Adrenal gland (tissue), 12 donors: ENCODE results near the gene LDB2. TPM values are rescaled to one million over a fixed set of nuclear protein-coding genes. Genes with fewer than 3 reads are reported as not detected.
A peak's percentile ranks its signal among the peaks of the same experiment; 100 is the strongest.

ENCODE experiments used
- DNase-seq, 7 donors: peaks; one replicate each; pipeline ENCODE4 v3.0.0-alpha.2; 2019 to 2020
- H3K27ac ChIP-seq, 5 donors: fragments of 200-600 bp; sonication (generic) in 4 of 5; 1 replicate in 3 of 5; 2 replicates in 2 of 5; pipeline versions ENCODE4 v1.5.1 to v1.8.0; 2016 to 2020; ENCODE audit warnings: mild to moderate bottlenecking in 1 of 5
- H3K27me3 ChIP-seq: fragments of 200-600 bp; 2 replicates; pipeline ENCODE4 v1.8.0; 2021
- H3K36me3 ChIP-seq, 2 donors: fragments of 200-600 bp; replicated peaks in 1 of 2; 1 replicate in 1 of 2; 2 replicates in 1 of 2; pipeline versions ENCODE4 v1.5.1 to v1.8.0; 2018 to 2022
- H3K4me1 ChIP-seq, 2 donors: fragments of 200-600 bp; replicated peaks in 1 of 2; 1 replicate in 1 of 2; 2 replicates in 1 of 2; pipeline versions ENCODE4 v1.5.1 to v1.8.0; 2018 to 2021
- H3K4me3 ChIP-seq, 4 donors: fragments of 200-600 bp; sonication (generic) in 3 of 4; one replicate each; pipeline ENCODE4 v1.5.1; 2016 to 2018
- H3K9me3 ChIP-seq, 3 donors: fragments of 200-600 bp; sonication (generic) in 1 of 3; replicated peaks in 1 of 3; 1 replicate in 2 of 3; 2 replicates in 1 of 3; pipeline versions ENCODE4 v1.5.1 to v1.8.0; 2016 to 2021
- POLR2A ChIP-seq, 2 donors: fragments of 450-650 bp; IDR thresholded peaks; one replicate each; pipeline ENCODE4 v1.6.1; 2017; ENCODE audit warnings: antibody characterized with exemption in 2 of 2, mild to moderate bottlenecking in 2 of 2, moderate library complexity in 1 of 2
- WGBS, 4 donors: extraction: QIAGEN DNeasy Blood & Tissue Kit in 2 of 4; methylation state at CpG; one replicate each; pipeline versions ENCODE4 v1.1.5 to v1.1.7; 2013 to 2017; 5-methylcytosine and 5-hydroxymethylcytosine counted together
- intact Hi-C, 2 donors: fragments of 100-400 bp; cut with DNase I; formaldehyde crosslinking; loops; one replicate each; pipeline versions ENCODE4 v1.14.1 to v1.15.0; 2022 to 2023
- polyA plus RNA-seq, 3 donors: library from polyadenylated mRNA; stranded (reverse); fragments of 200-250 nt in 2 of 3; fragments of 350-450 nt in 1 of 3; fragmentation: Illumina TruSeq in 1 of 3; extraction: RNeasy Lipid Tissue Mini Kit (QIAGEN cat#74804) in 1 of 3; gene quantifications; one replicate each; pipeline ENCODE4 v1.2.3, GENCODE V29; 2013 to 2014
- total RNA-seq, 9 donors: library from RNA; depleted of rRNA in 4 of 9; stranded (reverse); fragments of >200 nt in 4 of 9; fragments of 120-200 nt in 1 of 9; fragmentation: NEBNext Ultra II Directional in 1 of 9; extraction: Animal tissue kit (Norgen Biotek cat#: 25700) in 1 of 9; gene quantifications; one replicate each; pipeline versions ENCODE4 v1.1.0 to v1.2.4, GENCODE V29; 2013 to 2023
- TF ChIP-seq, protein P1 (sequence below), 6 experiments: fragments of 450-650 bp in 4 of 6; fragments of 200-600 bp in 2 of 6; sonication (generic) in 1 of 6; IDR thresholded peaks; 1 replicate in 5 of 6; 2 replicates in 1 of 6; pipeline versions ENCODE4 v1.5.1 to v1.8.0; 2016 to 2021; ENCODE audit warnings: antibody characterized with exemption in 6 of 6, mild to moderate bottlenecking in 2 of 6, moderate library complexity in 1 of 6
- donor health status: healthy with polysubstance abuse.
- donor health status: Bipolar disorder and iron deficiency.
- donor health status: DM: yes; HTN: yes; CAD: no.
- donor health status: DM: no; HTN: no; CAD: no.
- donor health status: DM: no; HTN: no; CAD: no.
- donor health status: DM: yes; HTN: yes; CAD: no.

The LDB2 gene
- total and polyA plus RNA-seq, 12 donors: 17.1 to 51.1 (median 27.0) TPM

DNA sequence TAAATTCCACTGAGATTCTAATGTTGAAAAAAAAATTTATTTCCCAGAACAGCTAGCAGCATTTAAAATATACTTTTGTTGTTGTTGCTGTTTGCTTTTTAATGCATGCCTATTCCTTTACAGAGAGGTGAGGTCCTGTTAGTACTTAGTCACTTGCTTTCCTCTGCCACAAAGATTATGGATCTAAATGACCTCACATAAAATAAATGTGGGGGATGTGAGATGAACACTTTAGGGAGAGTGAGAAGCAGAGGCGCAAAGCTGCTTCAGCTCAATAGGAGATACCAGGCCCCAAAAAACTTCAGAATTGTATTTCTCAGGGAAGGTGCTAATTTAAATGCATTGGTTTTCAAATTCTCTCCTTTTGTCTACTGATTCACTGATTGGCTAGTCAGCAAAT lies 4.0 kb downstream of the LDB2 start:
- 83 to 96% (median 88%) methylated on average over 1 of the region's 1 CpG for WGBS, 4 donors
- Histone ChIP-seq H3K36me3 (no peaks in the 10 kb centered on the region), H3K4me1 (peaks cover 0 to 4% of the 10 kb centered on the region in 2 donors), H3K9me3 (no peaks in the 10 kb centered on the region), H3K27me3 (no peaks in the 10 kb centered on the region), H3K27ac (peak overlapping the region in 2 of 5 donors; percentile 17 to 58), H3K4me3 (peak overlapping the region in 1 of 4 donors; percentile 43)
- DNase-seq: no peak
- TF ChIP-seq, protein P1, sequence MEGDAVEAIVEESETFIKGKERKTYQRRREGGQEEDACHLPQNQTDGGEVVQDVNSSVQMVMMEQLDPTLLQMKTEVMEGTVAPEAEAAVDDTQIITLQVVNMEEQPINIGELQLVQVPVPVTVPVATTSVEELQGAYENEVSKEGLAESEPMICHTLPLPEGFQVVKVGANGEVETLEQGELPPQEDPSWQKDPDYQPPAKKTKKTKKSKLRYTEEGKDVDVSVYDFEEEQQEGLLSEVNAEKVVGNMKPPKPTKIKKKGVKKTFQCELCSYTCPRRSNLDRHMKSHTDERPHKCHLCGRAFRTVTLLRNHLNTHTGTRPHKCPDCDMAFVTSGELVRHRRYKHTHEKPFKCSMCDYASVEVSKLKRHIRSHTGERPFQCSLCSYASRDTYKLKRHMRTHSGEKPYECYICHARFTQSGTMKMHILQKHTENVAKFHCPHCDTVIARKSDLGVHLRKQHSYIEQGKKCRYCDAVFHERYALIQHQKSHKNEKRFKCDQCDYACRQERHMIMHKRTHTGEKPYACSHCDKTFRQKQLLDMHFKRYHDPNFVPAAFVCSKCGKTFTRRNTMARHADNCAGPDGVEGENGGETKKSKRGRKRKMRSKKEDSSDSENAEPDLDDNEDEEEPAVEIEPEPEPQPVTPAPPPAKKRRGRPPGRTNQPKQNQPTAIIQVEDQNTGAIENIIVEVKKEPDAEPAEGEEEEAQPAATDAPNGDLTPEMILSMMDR (IDR thresholded peaks at IDR 0.05): no peak
- no peak for TF ChIP-seq POLR2A (IDR thresholded peaks at IDR 0.05)
- intact Hi-C loops: no loop called here

DNA sequence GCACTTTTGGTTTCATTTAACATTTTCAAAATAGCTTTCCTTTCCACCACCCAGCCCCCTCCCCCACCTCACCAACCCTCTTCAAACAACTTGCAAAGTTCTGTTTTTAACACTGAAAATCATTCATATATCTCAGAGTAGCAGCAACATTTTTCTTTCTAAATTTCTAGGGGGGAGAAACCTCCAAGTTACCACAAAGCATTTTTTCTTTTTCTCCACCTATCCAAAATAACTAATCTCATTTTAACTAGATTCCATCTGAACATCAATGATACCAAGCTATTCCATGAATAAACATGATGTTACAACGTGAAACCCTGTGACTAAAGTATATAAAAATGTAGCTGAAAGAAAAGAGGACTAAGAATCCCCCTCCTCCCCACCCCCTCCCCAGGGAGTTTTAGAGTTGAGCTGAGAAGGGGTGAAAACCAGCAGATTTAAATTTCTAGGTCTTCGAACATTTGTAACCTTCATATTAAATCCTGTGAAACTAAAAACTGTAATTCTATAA lies 5.2 kb downstream of the LDB2 start:
- intact Hi-C loops: no loop called here
- Histone ChIP-seq H3K9me3 (no peaks in the 10 kb centered on the region), H3K36me3 (no peaks in the 10 kb centered on the region), H3K4me3 (peak overlapping the region in 1 of 4 donors; percentile 43), H3K27ac (peak overlapping the region in 2 of 5 donors; percentile 8 to 44), H3K27me3 (no peaks in the 10 kb centered on the region), H3K4me1 (no peaks in the 10 kb centered on the region)
- DNase-seq: no peak
- WGBS, 4 donors: 33 to 47% (median 43%) methylated on average over 2 of the region's 2 CpGs
- TF ChIP-seq, protein P1 (IDR thresholded peaks at IDR 0.05): no peak
- no peak for TF ChIP-seq POLR2A (IDR thresholded peaks at IDR 0.05)

DNA sequence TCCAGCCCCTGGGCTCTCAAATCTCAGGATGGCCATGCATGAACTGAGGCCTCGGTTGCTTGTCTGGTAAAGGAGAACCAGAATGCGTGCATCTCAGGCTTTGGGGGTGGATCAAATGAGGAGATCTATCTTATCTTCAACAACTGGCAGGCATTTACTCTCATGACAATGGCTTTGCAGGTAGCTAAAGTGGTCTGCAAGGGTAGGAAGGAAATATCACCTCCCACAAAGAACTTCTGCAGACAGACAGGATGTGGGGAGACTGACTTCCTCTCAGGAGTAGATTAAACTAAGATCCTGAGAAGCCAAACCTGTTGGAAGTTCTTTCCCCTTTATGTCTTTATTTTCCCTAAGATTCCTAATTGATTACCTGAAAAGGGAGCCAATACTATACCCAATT lies 7.8 kb downstream of the LDB2 start:
- no peak overlapping the region for H3K27ac ChIP-seq
- no peak overlapping the region for H3K4me3 ChIP-seq
- DNase-seq: no peak
- intact Hi-C loops: no loop called here
- H3K9me3 ChIP-seq: no peaks in the 10 kb centered on the region
- no peaks in the 10 kb centered on the region for H3K27me3 ChIP-seq
- no peaks in the 10 kb centered on the region for H3K4me1 ChIP-seq
- H3K36me3 ChIP-seq: no peaks in the 10 kb centered on the region
- TF ChIP-seq, protein P1 (IDR thresholded peaks at IDR 0.05): no peak
- no peak for TF ChIP-seq POLR2A (IDR thresholded peaks at IDR 0.05)
- WGBS, 4 donors: 71 to 83% (median 79%) methylated on average over 2 of the region's 2 CpGs

DNA sequence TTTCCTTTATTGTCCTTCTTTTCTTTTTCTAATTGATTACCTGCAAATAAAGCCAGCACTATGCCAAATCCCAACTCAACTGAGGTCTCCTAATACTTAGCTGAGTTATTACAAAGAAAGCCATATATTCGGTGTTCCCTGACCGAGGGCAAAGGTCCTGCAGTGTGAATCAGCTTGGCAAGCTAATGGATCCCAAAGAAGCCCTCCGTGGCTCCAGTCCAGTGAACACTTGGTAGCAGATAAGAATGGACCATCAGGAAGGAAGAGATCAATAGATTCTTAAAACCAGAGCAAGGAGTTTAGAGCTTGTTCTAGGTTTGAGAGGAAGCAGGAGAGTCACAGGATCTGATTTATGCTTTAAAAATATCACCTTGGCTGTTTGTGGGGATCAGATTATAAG lies 8.5 kb downstream of the LDB2 start:
- intact Hi-C loops: no loop called here
- Histone ChIP-seq H3K4me1 (no peaks in the 10 kb centered on the region), H3K27me3 (no peaks in the 10 kb centered on the region), H3K9me3 (no peaks in the 10 kb centered on the region), H3K4me3 (no peak overlapping the region), H3K36me3 (no peaks in the 10 kb centered on the region), H3K27ac (no peak overlapping the region)
- no peak for TF ChIP-seq POLR2A (IDR thresholded peaks at IDR 0.05)
- TF ChIP-seq, protein P1 (IDR thresholded peaks at IDR 0.05): no peak
- WGBS, 4 donors: 56 to 81% (median 63%) methylated on average over 3 of the region's 3 CpGs
- DNase-seq: no peak
